Muscle layer of duodenum (tissue), 2 donors: ENCODE results near the gene TSKS.

Experiments used
- H3K27ac ChIP-seq: one replicate; pipeline ENCODE4 v1.7.0; 2013; ENCODE audit warnings: mild to moderate bottlenecking, low read length
- H3K27me3 ChIP-seq: one replicate; pipeline ENCODE4 v1.7.0; 2013; ENCODE audit warnings: low read depth, mild to moderate bottlenecking, control low read depth, low read length
- H3K36me3 ChIP-seq, 2 donors: one replicate each; pipeline ENCODE4 v1.7.0; 2013; ENCODE audit warnings: low read length in 2 of 2, control low read depth in 1 of 2, mild to moderate bottlenecking in 1 of 2; ENCODE audit not compliant: insufficient read depth in 2 of 2, control insufficient read depth in 1 of 2
- H3K4me1 ChIP-seq, 2 donors: one replicate each; pipeline ENCODE4 v1.7.0; 2013; ENCODE audit warnings: low read length in 2 of 2, mild to moderate bottlenecking in 2 of 2, control low read depth in 1 of 2, moderate library complexity in 1 of 2; ENCODE audit not compliant: insufficient read depth in 2 of 2, control insufficient read depth in 1 of 2
- H3K4me3 ChIP-seq, 2 donors: one replicate each; pipeline ENCODE4 v1.7.0; 2013; ENCODE audit warnings: low read length in 2 of 2, low read depth in 1 of 2, mild to moderate bottlenecking in 1 of 2
- H3K9me3 ChIP-seq, 2 donors: one replicate each; pipeline ENCODE4 v1.7.0; 2013; ENCODE audit warnings: low read length in 2 of 2, control low read depth in 1 of 2, mild to moderate bottlenecking in 1 of 2; ENCODE audit not compliant: control insufficient read depth in 1 of 2
- donor health status: healthy.

The TSKS gene

GRCh38 chr19:49775742-49776370 is 12.8 kb upstream of the TSKS start:
- H3K27me3 ChIP-seq = no peaks in the 10 kb centered on the region
- no peak overlapping the region for H3K4me3 ChIP-seq
- H3K27ac ChIP-seq = no peak overlapping the region
- H3K9me3 ChIP-seq = no peaks in the 10 kb centered on the region
- peaks cover 0 to 7% of the 10 kb centered on the region in 2 donors for H3K4me1 ChIP-seq
- peaks cover 4 to 6% of the 10 kb centered on the region in 2 donors for H3K36me3 ChIP-seq

DNA sequence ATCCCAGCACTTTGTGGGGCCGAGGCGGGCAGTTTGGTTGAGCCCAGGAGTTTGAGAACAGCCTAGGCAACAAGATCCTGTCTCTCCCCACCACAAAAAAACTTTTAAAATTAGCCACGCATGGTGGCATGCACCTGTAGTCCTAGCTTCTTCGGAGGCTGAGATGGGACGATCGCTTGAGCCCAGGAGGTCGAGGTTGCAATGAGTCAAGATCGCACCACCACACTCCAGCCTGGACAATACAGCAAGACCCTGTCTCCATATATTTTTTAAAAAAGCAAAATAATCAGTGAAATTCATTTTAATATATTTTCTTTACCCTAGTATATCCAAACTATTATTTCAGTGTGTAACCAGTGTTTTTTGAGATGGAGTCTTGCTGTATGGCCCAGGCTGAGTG is 11.9 kb upstream of the TSKS start:
- Histone ChIP-seq H3K27me3 (no peaks in the 10 kb centered on the region), H3K36me3 (peaks cover 4 to 6% of the 10 kb centered on the region in 2 donors), H3K9me3 (no peaks in the 10 kb centered on the region), H3K4me3 (no peak overlapping the region), H3K4me1 (peaks cover 0 to 7% of the 10 kb centered on the region in 2 donors), H3K27ac (no peak overlapping the region)

DNA sequence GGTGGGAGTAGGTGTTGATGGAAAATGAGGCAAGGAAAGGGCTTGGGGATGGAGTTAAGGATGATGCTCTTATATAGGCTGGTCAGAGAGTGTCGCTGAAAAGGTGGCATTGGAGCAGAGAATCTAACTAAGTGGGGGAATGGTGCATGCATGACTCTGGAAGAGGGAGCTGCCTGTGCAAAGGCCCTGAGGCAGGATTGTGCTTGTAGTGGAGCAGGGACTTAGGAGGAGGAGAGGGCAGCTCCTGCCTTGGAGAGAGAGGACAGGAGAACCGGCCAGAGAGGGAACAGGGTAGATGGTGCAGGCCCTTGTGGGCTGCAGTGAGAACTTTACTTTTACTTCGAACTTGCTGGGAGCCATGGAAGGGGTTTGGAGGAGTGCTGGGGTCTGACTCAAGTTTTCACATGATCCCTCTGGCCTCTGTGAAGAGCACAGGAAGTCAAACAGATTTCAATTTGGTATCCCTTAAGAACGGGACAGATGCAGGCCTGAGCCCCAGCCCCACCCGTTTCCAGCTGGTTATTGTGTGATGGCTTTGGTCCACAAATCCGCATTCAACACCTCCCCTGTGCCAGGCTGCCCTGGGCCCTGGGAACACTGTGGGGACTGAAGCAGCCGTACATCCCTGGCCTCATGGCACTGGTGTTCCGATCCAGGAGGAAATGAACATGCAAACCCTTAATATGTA is 10.7 kb upstream of the TSKS start:
- Histone ChIP-seq H3K4me1 (peaks cover 0 to 12% of the 10 kb centered on the region in 2 donors), H3K27me3 (no peaks in the 10 kb centered on the region), H3K9me3 (no peaks in the 10 kb centered on the region), H3K36me3 (peaks cover 4 to 6% of the 10 kb centered on the region in 2 donors), H3K27ac (no peak overlapping the region), H3K4me3 (no peak overlapping the region)

GRCh38 chr19:49772850-49773432 is 9.8 kb upstream of the TSKS start:
- Histone ChIP-seq H3K9me3 (no peaks in the 10 kb centered on the region), H3K27me3 (no peaks in the 10 kb centered on the region), H3K27ac (no peak overlapping the region), H3K4me1 (peaks cover 6 to 20% of the 10 kb centered on the region in 2 donors), H3K4me3 (no peak overlapping the region), H3K36me3 (peaks cover 4 to 6% of the 10 kb centered on the region in 2 donors)

GRCh38 chr19:49771674-49772139 is 8.6 kb upstream of the TSKS start:
- Histone ChIP-seq H3K4me3 (no peak overlapping the region), H3K27ac (no peak overlapping the region), H3K27me3 (no peaks in the 10 kb centered on the region), H3K36me3 (peaks cover 4 to 6% of the 10 kb centered on the region in 2 donors), H3K9me3 (no peaks in the 10 kb centered on the region), H3K4me1 (peaks cover 10 to 26% of the 10 kb centered on the region in 2 donors)

DNA sequence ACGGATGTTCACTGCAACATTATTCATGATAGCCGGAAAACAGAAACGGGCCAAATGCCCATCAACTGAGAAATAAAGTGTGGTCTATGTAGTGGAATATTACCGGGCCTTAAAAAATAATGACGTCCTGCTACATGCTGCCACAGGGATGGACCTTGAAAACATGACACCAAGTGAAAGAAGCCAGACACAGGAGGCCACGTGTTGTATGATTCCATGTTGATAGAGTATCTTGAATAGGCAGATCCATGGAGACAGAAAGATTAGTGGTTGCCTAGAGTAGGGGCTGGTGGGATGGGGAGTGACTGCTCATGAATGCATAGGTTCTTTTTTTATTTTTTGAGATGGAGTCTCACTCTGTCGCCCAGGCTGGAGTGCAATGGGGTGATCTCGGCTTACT is 7.4 kb upstream of the TSKS start:
- Histone ChIP-seq H3K4me3 (no peak overlapping the region), H3K27me3 (no peaks in the 10 kb centered on the region), H3K27ac (no peak overlapping the region)

DNA sequence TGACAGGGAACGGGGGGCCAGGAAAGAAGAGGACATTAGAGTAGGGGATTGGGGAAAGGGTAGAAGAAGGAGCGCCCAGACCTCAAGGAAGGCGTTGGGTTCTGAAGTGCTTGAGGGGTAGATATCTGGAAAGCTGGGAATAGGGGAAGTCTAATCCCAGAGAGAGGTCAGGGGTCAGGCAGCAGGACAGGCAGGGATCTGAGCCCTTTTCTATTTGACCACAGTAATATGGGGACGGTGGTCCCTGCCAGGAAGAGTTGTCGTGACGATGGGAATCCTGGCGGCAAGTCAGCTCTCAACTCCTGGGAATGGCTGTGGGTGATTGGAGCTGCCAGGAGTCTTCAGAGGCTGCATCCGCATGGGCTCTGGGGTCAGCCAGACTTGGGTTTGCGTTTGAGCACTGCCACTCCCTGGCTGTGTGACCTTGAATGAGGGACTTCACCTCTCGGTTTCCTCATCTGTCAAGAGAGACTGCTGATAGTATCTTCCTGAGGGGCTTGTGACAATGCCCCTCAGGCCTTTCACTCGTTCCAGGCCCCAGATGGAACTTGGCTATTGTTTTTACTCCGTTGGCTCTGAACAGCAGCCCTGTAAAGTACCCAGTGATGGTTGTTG is 5.0 kb upstream of the TSKS start:
- peaks cover 16 to 19% of the 10 kb centered on the region in 2 donors for H3K4me1 ChIP-seq
- H3K4me3 ChIP-seq = peak overlapping the region; percentile 83 to 89
- peak overlapping the region; percentile 69 for H3K27ac ChIP-seq

More for the DNA sequence above, 7.4 kb upstream of the TSKS start:
- H3K4me1 ChIP-seq = peaks cover 14 to 26% of the 10 kb centered on the region in 2 donors
- peaks cover 0 to 6% of the 10 kb centered on the region in 2 donors for H3K36me3 ChIP-seq
- no peaks in the 10 kb centered on the region for H3K9me3 ChIP-seq

GRCh38 chr19:49767381-49767780 is 4.3 kb upstream of the TSKS start:
- no peaks in the 10 kb centered on the region for H3K36me3 ChIP-seq
- peaks cover 16 to 19% of the 10 kb centered on the region in 2 donors for H3K4me1 ChIP-seq
- H3K4me3 ChIP-seq = peak overlapping the region; percentile 83 to 89
- H3K9me3 ChIP-seq = no peaks in the 10 kb centered on the region
- no peaks in the 10 kb centered on the region for H3K27me3 ChIP-seq
- peak overlapping the region; percentile 69 for H3K27ac ChIP-seq

More for the DNA sequence above, 5.0 kb upstream of the TSKS start:
- Histone ChIP-seq H3K36me3 (no peaks in the 10 kb centered on the region), H3K9me3 (no peaks in the 10 kb centered on the region), H3K27me3 (no peaks in the 10 kb centered on the region)

- Histone ChIP-seq H3K27me3 (no peaks in the 10 kb centered on the region), H3K9me3 (no peaks in the 10 kb centered on the region), H3K27ac (peak within 1 kb of the TSS; percentile 95), H3K36me3 (no peaks in the 10 kb centered on the region), H3K4me3 (peak within 1 kb of the TSS; percentile 83 to 89), H3K4me1 (peaks cover 16 to 19% of the 10 kb centered on the region in 2 donors)
Observed at GRCh38 chr19:49766930-49767299, 3.8 kb upstream of the TSKS start, which contains the start of gene AP2A1. Gene AP2A1, plus strand, starts transcription at chr19:49767001. Its CDS starts 133 bp downstream, at chr19:49767134.

GRCh38 chr19:49766007-49766929 is 3.2 kb upstream of the TSKS start:
- peak overlapping the region; percentile 57 to 83 for H3K4me3 ChIP-seq

More at GRCh38 chr19:49766007-49766929, 3.2 kb upstream of the TSKS start:
- no peaks in the 10 kb centered on the region for H3K9me3 ChIP-seq
- H3K27ac ChIP-seq = peak overlapping the region; percentile 95
- no peaks in the 10 kb centered on the region for H3K27me3 ChIP-seq
- peaks cover 16 to 19% of the 10 kb centered on the region in 2 donors for H3K4me1 ChIP-seq
- no peaks in the 10 kb centered on the region for H3K36me3 ChIP-seq
